Testis (tissue), 2 donors: ENCODE measurements around the gene UGT1A8.

Experiments used
- POLR2A ChIP-seq: fragments of 450-650 bp; IDR thresholded peaks from one replicate; pipeline ENCODE4 v1.6.1; 2017; ENCODE audit warnings: antibody characterized with exemption, mild to moderate bottlenecking, moderate library complexity
- TF ChIP-seq, protein P1 (sequence below), 3 experiments: fragments of 450-650 bp in 2 of 3; fragments of 200-600 bp in 1 of 3; sonication (generic) in 1 of 3; IDR thresholded peaks; one replicate each; pipeline ENCODE4 v1.5.1; 2016 to 2019; ENCODE audit warnings: antibody characterized with exemption in 3 of 3, mild to moderate bottlenecking in 2 of 3, moderate library complexity in 1 of 3

DNA sequence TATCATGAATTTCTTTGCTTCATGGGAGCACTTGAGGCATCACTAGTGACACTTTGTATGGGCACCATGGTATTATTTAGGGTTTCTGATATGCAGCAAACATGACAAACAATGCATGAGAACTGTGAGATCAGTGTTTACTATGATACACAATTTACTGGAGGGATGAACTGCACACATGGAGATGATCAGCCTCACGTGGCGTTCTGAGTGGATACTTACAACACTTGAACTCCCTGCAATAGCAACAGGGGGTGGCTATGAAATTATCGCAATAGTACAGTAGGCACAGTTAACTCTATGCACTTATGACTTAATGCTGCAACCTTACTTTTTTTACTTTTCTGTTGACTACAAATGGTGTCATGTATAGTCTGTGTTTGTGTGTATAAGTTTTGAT is 18.5 kb upstream of the UGT1A8 start:
- TF ChIP-seq, protein P1, sequence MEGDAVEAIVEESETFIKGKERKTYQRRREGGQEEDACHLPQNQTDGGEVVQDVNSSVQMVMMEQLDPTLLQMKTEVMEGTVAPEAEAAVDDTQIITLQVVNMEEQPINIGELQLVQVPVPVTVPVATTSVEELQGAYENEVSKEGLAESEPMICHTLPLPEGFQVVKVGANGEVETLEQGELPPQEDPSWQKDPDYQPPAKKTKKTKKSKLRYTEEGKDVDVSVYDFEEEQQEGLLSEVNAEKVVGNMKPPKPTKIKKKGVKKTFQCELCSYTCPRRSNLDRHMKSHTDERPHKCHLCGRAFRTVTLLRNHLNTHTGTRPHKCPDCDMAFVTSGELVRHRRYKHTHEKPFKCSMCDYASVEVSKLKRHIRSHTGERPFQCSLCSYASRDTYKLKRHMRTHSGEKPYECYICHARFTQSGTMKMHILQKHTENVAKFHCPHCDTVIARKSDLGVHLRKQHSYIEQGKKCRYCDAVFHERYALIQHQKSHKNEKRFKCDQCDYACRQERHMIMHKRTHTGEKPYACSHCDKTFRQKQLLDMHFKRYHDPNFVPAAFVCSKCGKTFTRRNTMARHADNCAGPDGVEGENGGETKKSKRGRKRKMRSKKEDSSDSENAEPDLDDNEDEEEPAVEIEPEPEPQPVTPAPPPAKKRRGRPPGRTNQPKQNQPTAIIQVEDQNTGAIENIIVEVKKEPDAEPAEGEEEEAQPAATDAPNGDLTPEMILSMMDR (IDR thresholded peaks at IDR 0.05): no peak
- no peak for TF ChIP-seq POLR2A
